ENCODE results near the gene VPS8. TPM values are rescaled to one million over a fixed set of nuclear protein-coding genes. Genes with fewer than 3 reads are reported as not detected.

Gene VPS8
- total RNA-seq, 4 donors from 2014 or later = 23.7 to 61.8 (median 37.1) TPM

- Histone ChIP-seq H3K4me1 (no peaks in the 10 kb centered on the region), H3K27me3 (no peaks in the 10 kb centered on the region), H3K27ac (no peak overlapping the region), H3K4me3 (no peak overlapping the region), H3K36me3 (peaks cover 0 to 50% (median 0%) of the 10 kb centered on the region in 3 donors), H3K9me3 (no peaks in the 10 kb centered on the region)
- WGBS, 2 donors = 66 to 68% methylated on average over 2 of the region's 2 CpGs
- intact Hi-C loops (cut with DNase I) = no loop called here
- TF ChIP-seq CTCF (IDR thresholded peaks at IDR 0.05) (no peak), POLR2A (IDR thresholded peaks at IDR 0.05) (no peak)
- DNase-seq = no peak
Measured at GRCh38 chr3:185024966-185025365, 213.0 kb downstream of the VPS8 start.

GRCh38 chr3:185028121-185028520 lies 216.2 kb downstream of the VPS8 start:
- Histone ChIP-seq H3K4me1 (no peaks in the 10 kb centered on the region), H3K27ac (no peak overlapping the region), H3K27me3 (no peaks in the 10 kb centered on the region), H3K4me3 (no peak overlapping the region), H3K36me3 (peaks cover 0 to 67% (median 0%) of the 10 kb centered on the region in 3 donors), H3K9me3 (no peaks in the 10 kb centered on the region)
- intact Hi-C loops (cut with DNase I) = no loop called here
- 93 to 94% methylated on average over 3 of the region's 3 CpGs for WGBS, 2 donors
- no peak for TF ChIP-seq CTCF (IDR thresholded peaks at IDR 0.05)
- TF ChIP-seq POLR2A (IDR thresholded peaks at IDR 0.05) = no peak
- DNase-seq = no peak

- Histone ChIP-seq H3K4me3 (no peak overlapping the region), H3K4me1 (no peaks in the 10 kb centered on the region), H3K36me3 (peaks cover 0 to 75% (median 0%) of the 10 kb centered on the region in 3 donors), H3K27me3 (no peaks in the 10 kb centered on the region), H3K9me3 (no peaks in the 10 kb centered on the region), H3K27ac (no peak overlapping the region)
- no peak for DNase-seq
- 87 to 100% methylated on average over 1 of the region's 1 CpG for WGBS, 2 donors
- intact Hi-C loops (cut with DNase I) = no loop called here
- no peak for TF ChIP-seq POLR2A (IDR thresholded peaks at IDR 0.05)
- no peak for TF ChIP-seq CTCF (IDR thresholded peaks at IDR 0.05)
Measured at GRCh38 chr3:185029086-185029485, 217.1 kb downstream of the VPS8 start.

DNA sequence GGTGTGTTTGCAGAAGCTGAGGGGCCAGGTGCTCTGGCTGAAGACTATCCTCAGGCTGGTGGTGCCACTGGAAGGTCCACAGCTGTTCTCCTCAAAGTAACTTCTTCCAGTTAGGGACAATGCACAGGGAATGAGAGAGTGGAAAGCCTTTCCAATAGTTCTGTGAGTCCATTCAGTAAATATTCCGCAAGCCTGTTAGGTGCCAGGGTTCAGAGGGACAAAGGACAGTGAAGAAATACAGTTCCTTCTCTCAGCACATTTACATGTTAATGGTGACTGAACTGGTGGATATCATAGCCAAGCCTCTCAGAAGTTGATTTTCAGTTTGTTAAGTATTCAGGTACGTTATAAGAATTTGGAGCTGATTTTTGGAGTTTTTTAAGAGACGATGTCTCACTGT lies 218.4 kb downstream of the VPS8 start:
- Histone ChIP-seq H3K4me3 (no peak overlapping the region), H3K9me3 (no peaks in the 10 kb centered on the region), H3K4me1 (no peaks in the 10 kb centered on the region), H3K27me3 (no peaks in the 10 kb centered on the region), H3K36me3 (peaks cover 0 to 64% (median 0%) of the 10 kb centered on the region in 3 donors), H3K27ac (no peak overlapping the region)
- TF ChIP-seq CTCF (IDR thresholded peaks at IDR 0.05) (no peak), POLR2A (IDR thresholded peaks at IDR 0.05) (no peak)
- intact Hi-C loops (cut with DNase I) = no loop called here
- DNase-seq = no peak
- 93 to 96% methylated on average over 3 of the region's 3 CpGs for WGBS, 2 donors

- 82 to 93% methylated on average over 3 of the region's 3 CpGs for WGBS, 2 donors
- Histone ChIP-seq H3K27ac (no peak overlapping the region), H3K36me3 (peaks cover 0 to 61% (median 0%) of the 10 kb centered on the region in 3 donors), H3K27me3 (no peaks in the 10 kb centered on the region), H3K4me3 (no peak overlapping the region), H3K4me1 (no peaks in the 10 kb centered on the region), H3K9me3 (no peaks in the 10 kb centered on the region)
- DNase-seq = no peak
- intact Hi-C loops (cut with DNase I) = no loop called here
- TF ChIP-seq CTCF (IDR thresholded peaks at IDR 0.05) (no peak), POLR2A (IDR thresholded peaks at IDR 0.05) (no peak)
Measured at GRCh38 chr3:185030951-185031350, 219.0 kb downstream of the VPS8 start.

Data from esophagus squamous epithelium (tissue), 5 donors.